IMR-90 (cell line): ENCODE results near the gene C7orf25. TPM values are rescaled to one million over a fixed set of nuclear protein-coding genes. Genes with fewer than 3 reads are reported as not detected.

Experiments
- ATAC-seq: fragments of 200-7000 bp; cut with Tn5 transposase; 2 replicates; pipeline ENCODE4 v1.9.1; 2020; ENCODE audit warnings: low read depth, mild to moderate bottlenecking, moderate library complexity
- BruUV-seq: library from RNA; stranded (reverse); fragments of 400-500 nt; replicated peaks from 2 replicates; lab custom pipeline; 2021; lab: Mats Ljungman, UMichigan
- CTCF ChIA-PET: fragments of 300-600 bp; formaldehyde crosslinking; extraction: SDS; loops from one replicate; lab custom pipeline; 2021; ENCODE audit warnings: antibody characterized with exemption; lab: Yijun Ruan, JAX
- POLR2A ChIA-PET: fragments of 300-600 bp; sonication (Branson Sonifier 250); formaldehyde crosslinking; loops from one replicate; lab custom pipeline; 2022; ENCODE audit warnings: antibody characterized with exemption; ENCODE audit not compliant: unreplicated experiment; lab: Charles Lee
- DNase-seq: peaks from one replicate; pipeline ENCODE4 v3.0.0; 2013
- H2AFZ ChIP-seq: replicated peaks from 2 replicates; pipeline ENCODE3; 2013; ENCODE audit warnings: low read length, mild to moderate bottlenecking; ENCODE audit not compliant: poor library complexity
- H2AK5ac ChIP-seq: 2 replicates; pipeline ENCODE4 v1.6.1; 2013; ENCODE audit warnings: low read depth, low read length, inconsistent platforms
- H2AK9ac ChIP-seq: replicated peaks from 2 replicates; pipeline ENCODE3; 2013; ENCODE audit warnings: mild to moderate bottlenecking, low read depth, low read length, moderate library complexity; ENCODE audit not compliant: poor library complexity
- H2BK120ac ChIP-seq: 2 replicates; pipeline ENCODE4 v1.6.1; 2013; ENCODE audit warnings: low read depth, low read length, inconsistent platforms
- H2BK15ac ChIP-seq: 3 replicates; pipeline ENCODE4 v1.6.1; 2013; ENCODE audit warnings: low read depth, low read length, inconsistent platforms
- H2BK20ac ChIP-seq: 2 replicates; pipeline ENCODE4 v1.6.1; 2013; ENCODE audit warnings: low read depth, mild to moderate bottlenecking, inconsistent platforms, low read length, moderate library complexity
- H2BK5ac ChIP-seq: 2 replicates; pipeline ENCODE4 v1.6.1; 2013; ENCODE audit warnings: mild to moderate bottlenecking, low read depth, low read length, inconsistent platforms; ENCODE audit not compliant: poor library complexity, severe bottlenecking
- H3K14ac ChIP-seq: replicated peaks from 2 replicates; pipeline ENCODE4 v1.6.1; 2013; ENCODE audit warnings: low read depth, low read length, inconsistent platforms
- H3K18ac ChIP-seq: 2 replicates; pipeline ENCODE4 v1.6.1; 2013; ENCODE audit warnings: low read depth, low read length, control low read depth
- H3K23ac ChIP-seq: 2 replicates; pipeline ENCODE4 v1.6.1; 2013; ENCODE audit warnings: low read depth, low read length, inconsistent platforms
- H3K27ac ChIP-seq: 2 replicates; pipeline ENCODE4 v1.5.1; 2013; ENCODE audit warnings: mild to moderate bottlenecking, control low read depth, low read length; ENCODE audit not compliant: insufficient read depth
- H3K27me3 ChIP-seq: 2 replicates; pipeline ENCODE4 v1.6.1; 2013; ENCODE audit warnings: low read length; ENCODE audit not compliant: control insufficient read depth, insufficient read depth
- H3K36me3 ChIP-seq: 2 replicates; pipeline ENCODE4 v1.6.1; 2013; ENCODE audit warnings: low read length, mixed read lengths; ENCODE audit not compliant: control insufficient read depth, insufficient read depth
- H3K4ac ChIP-seq: 2 replicates; pipeline ENCODE4 v1.6.1; 2013; ENCODE audit warnings: low read depth, low read length, inconsistent platforms
- H3K4me1 ChIP-seq: 2 replicates; pipeline ENCODE4 v1.6.1; 2013; ENCODE audit warnings: low read length, mixed read lengths; ENCODE audit not compliant: control insufficient read depth, insufficient read depth
- H3K4me2 ChIP-seq: 2 replicates; pipeline ENCODE4 v1.6.1; 2013; ENCODE audit warnings: low read depth, mild to moderate bottlenecking, control low read depth, low read length, moderate library complexity
- H3K4me3 ChIP-seq: 2 replicates; pipeline ENCODE4 v1.5.1; 2013; ENCODE audit warnings: low read depth, mild to moderate bottlenecking, control low read depth, low read length, moderate library complexity; ENCODE audit not compliant: insufficient read depth
- H3K56ac ChIP-seq: 2 replicates; pipeline ENCODE4 v1.6.1; 2013; ENCODE audit warnings: low read length, inconsistent platforms; ENCODE audit not compliant: insufficient read depth; ENCODE audit errors: extremely low read depth
- H3K79me1 ChIP-seq, 2 experiments: 2 replicates each; pipeline ENCODE4 v1.6.1; 2013; ENCODE audit warnings: low read length in 2 of 2, inconsistent platforms in 1 of 2, low read depth in 1 of 2
- H3K9ac ChIP-seq: 2 replicates; pipeline ENCODE4 v1.6.1; 2013; ENCODE audit warnings: low read depth, low read length, control low read depth
- H3K9me1 ChIP-seq: 2 replicates; pipeline ENCODE4 v1.6.1; 2013; ENCODE audit warnings: low read length, inconsistent platforms; ENCODE audit not compliant: insufficient read depth
- H3K9me3 ChIP-seq: 2 replicates; pipeline ENCODE4 v1.6.1; 2013; ENCODE audit warnings: low read length; ENCODE audit not compliant: control insufficient read depth, insufficient read depth
- H4K20me1 ChIP-seq: 2 replicates; pipeline ENCODE4 v1.6.1; 2013; ENCODE audit warnings: low read length, inconsistent platforms; ENCODE audit not compliant: insufficient read depth
- H4K5ac ChIP-seq: 2 replicates; pipeline ENCODE4 v1.6.1; 2013; ENCODE audit warnings: mild to moderate bottlenecking, low read depth, low read length, control low read depth
- H4K8ac ChIP-seq, 2 experiments: 2 replicates each; pipeline ENCODE4 v1.6.1; 2013; ENCODE audit warnings: low read depth in 2 of 2, low read length in 2 of 2, control low read depth in 1 of 2, inconsistent platforms in 1 of 2
- H4K91ac ChIP-seq: 2 replicates; pipeline ENCODE4 v1.6.1; 2013; ENCODE audit warnings: low read depth, low read length, inconsistent platforms; ENCODE audit not compliant: insufficient read depth
- BHLHE40 ChIP-seq: fragments of 150-350 bp; IDR thresholded peaks from 2 replicates; pipeline ENCODE4 v1.6.1; 2016; ENCODE audit warnings: mild to moderate bottlenecking, low read depth, low read length
- CEBPB ChIP-seq: IDR thresholded peaks from 2 replicates; pipeline ENCODE4 v1.6.1; 2012; ENCODE audit warnings: low read depth, low read length, improper control_type of control experiment
- CHD1 ChIP-seq: IDR thresholded peaks from 2 replicates; pipeline ENCODE4 v1.6.1; 2012; ENCODE audit warnings: low read depth, low read length, improper control_type of control experiment
- FOS ChIP-seq: fragments of 150-350 bp; IDR thresholded peaks from 2 replicates; pipeline ENCODE4 v1.6.1; 2016; ENCODE audit warnings: low read depth, low read length
- MAFK ChIP-seq: IDR thresholded peaks from 2 replicates; pipeline ENCODE4 v1.6.1; 2012; ENCODE audit warnings: low read depth, low read length, improper control_type of control experiment
- MAZ ChIP-seq: IDR thresholded peaks from 2 replicates; pipeline ENCODE4 v1.6.1; 2012; ENCODE audit warnings: low read depth, mild to moderate bottlenecking, low read length, improper control_type of control experiment, moderate library complexity, borderline replicate concordance
- MXI1 ChIP-seq: IDR thresholded peaks from 2 replicates; pipeline ENCODE4 v1.6.1; 2012; ENCODE audit warnings: low read depth, mild to moderate bottlenecking, low read length, moderate library complexity, borderline replicate concordance
- NFE2L2 ChIP-seq: fragments of 150-350 bp; IDR thresholded peaks from 2 replicates; pipeline ENCODE4 v1.6.1; 2016; ENCODE audit warnings: low read depth, mild to moderate bottlenecking, low read length
- POLR2A ChIP-seq: IDR thresholded peaks from 2 replicates; pipeline ENCODE4 v1.6.1; 2012; ENCODE audit warnings: mild to moderate bottlenecking, low read depth, low read length
- RAD21 ChIP-seq: IDR thresholded peaks from 2 replicates; pipeline ENCODE4 v1.6.1; 2012; ENCODE audit warnings: low read length, improper control_type of control experiment
- RCOR1 ChIP-seq: IDR thresholded peaks from 2 replicates; pipeline ENCODE4 v1.6.1; 2012; ENCODE audit warnings: mild to moderate bottlenecking, low read length, improper control_type of control experiment; ENCODE audit not compliant: insufficient replicate concordance
- RFX5 ChIP-seq: IDR thresholded peaks from 2 replicates; pipeline ENCODE4 v1.8.0; 2012; ENCODE audit warnings: low read depth, mild to moderate bottlenecking, low read length, moderate library complexity
- SMC3 ChIP-seq: fragments of 150-350 bp; IDR thresholded peaks from 2 replicates; pipeline ENCODE4 v1.6.1; 2016; ENCODE audit warnings: low read depth, mild to moderate bottlenecking, antibody characterized with exemption, low read length, moderate library complexity
- WGBS, 2 experiments: methylation state at CpG; one replicate each; pipeline versions ENCODE4 v1.1.5 to v1.1.7; 2013; ENCODE audit warnings: missing lambda C conversion rate in 2 of 2; ENCODE audit not compliant: insufficient read length in 1 of 2; ENCODE audit errors: extremely low coverage in 2 of 2; 5-methylcytosine and 5-hydroxymethylcytosine counted together
- dilution Hi-C: fragments of 300-500 bp; cut with HindIII; formaldehyde crosslinking; loops from one replicate; pipeline ENCODE4 v1.14.3; 2018; ENCODE audit warnings: low sequenced_read_pairs; ENCODE audit not compliant: unreplicated experiment
- in situ Hi-C: fragments of 300-500 bp; cut with MboI; formaldehyde crosslinking; loops from 3 replicates; pipeline ENCODE4 v1.14.3; 2019; ENCODE audit warnings: low sequenced_read_pairs, inconsistent platforms, mixed read lengths
- intact Hi-C: fragments of 100-400 bp; cut with micrococcal nuclease; formaldehyde crosslinking; loops from 2 replicates; pipeline ENCODE4 v1.10.0; 2022
- polyA plus RNA-seq, 3 experiments: library from polyadenylated mRNA; depleted of rRNA; stranded (reverse); fragments of >200 nt; gene quantifications; 2 replicates each; pipeline ENCODE4 v1.2.3, GENCODE V29; 2012; ENCODE audit warnings: low replicate concordance in 1 of 3
- total RNA-seq: library from RNA; depleted of rRNA; stranded (reverse); fragments of >200 nt; gene quantifications from 2 replicates; pipeline ENCODE4 v1.2.3, GENCODE V29; 2012
- TF ChIP-seq, protein P1 (sequence below): fragments of 150-350 bp; IDR thresholded peaks from 2 replicates; pipeline ENCODE4 v1.6.1; 2016; ENCODE audit warnings: low read depth, mild to moderate bottlenecking, low read length, moderate library complexity, borderline replicate concordance
- TF ChIP-seq, protein P2 (sequence below): conservative IDR thresholded peaks from 2 replicates; pipeline ENCODE4 v1.5.1; 2012; ENCODE audit warnings: mild to moderate bottlenecking, low read depth, low read length, improper control_type of control experiment
- TF ChIP-seq, protein P3 (sequence below): fragments of 150-350 bp; IDR thresholded peaks from 2 replicates; pipeline ENCODE4 v1.6.1; 2017; ENCODE audit warnings: mild to moderate bottlenecking, antibody characterized with exemption, low read length, low read depth

The C7orf25 gene
- total and polyA plus RNA-seq, 2 of the 4 experiments (the other 2 are of a cell fraction) = 4.5 to 6.1 TPM

DNA sequence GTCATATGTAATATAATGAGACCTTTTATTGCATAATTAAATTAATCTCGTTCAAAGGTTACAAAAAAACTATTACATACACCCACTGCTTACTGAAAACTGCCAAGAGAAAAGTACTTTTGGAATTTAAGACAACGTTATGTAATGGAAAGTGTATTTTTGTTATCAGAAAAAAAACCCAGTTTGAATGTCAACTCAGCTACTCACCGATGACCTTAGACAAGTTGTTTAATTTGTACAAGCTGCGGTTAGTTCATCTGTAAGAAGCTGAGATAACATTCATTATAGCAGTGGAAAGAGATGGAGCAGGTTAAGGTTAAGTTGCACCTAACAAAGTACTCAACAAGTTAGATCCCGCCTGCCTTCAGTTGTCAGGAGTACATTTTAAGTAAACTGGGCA is 19.0 kb upstream of the C7orf25 start:
- H3K4ac ChIP-seq = no peak overlapping the region
- H2AFZ ChIP-seq = no peak overlapping the region
- H3K9me1 ChIP-seq = peaks cover 4% of the 10 kb centered on the region; the same call in 1 of the 2 replicates
- DNase-seq (peak; percentile 29), ATAC-seq (no peak)
- H3K9me3 ChIP-seq = no peaks in the 10 kb centered on the region
- H3K27me3 ChIP-seq = no peaks in the 10 kb centered on the region
- no peak overlapping the region for H4K5ac ChIP-seq
- peak overlapping the region; percentile 69 for H3K4me3 ChIP-seq
- no TSS peak for BruUV-seq
- no peak overlapping the region for H4K91ac ChIP-seq
- in situ Hi-C loops = loop anchor here (25.0 kb wide), 1 partner anchor 906 kb away; no protein-coding TSS in a partner anchor
- no peak overlapping the region for H2BK20ac ChIP-seq
- H2AK5ac ChIP-seq = no peak overlapping the region
- H3K36me3 ChIP-seq = peaks cover 8% of the 10 kb centered on the region
- peak overlapping the region; percentile 99 for H3K4me2 ChIP-seq
- peaks cover 35% of the 10 kb centered on the region for H4K20me1 ChIP-seq
- H3K9ac ChIP-seq = peak overlapping the region; percentile 94; the same call in 1 of the 2 replicates
- WGBS, 2 experiments = no CpG with 5 or more reads among the region's 5 CpGs
- no peak overlapping the region for H2BK120ac ChIP-seq
- no peak overlapping the region for H3K27ac ChIP-seq
- H3K18ac ChIP-seq = no peak overlapping the region
- H2BK15ac ChIP-seq = no peak overlapping the region
- H3K23ac ChIP-seq = peak overlapping the region; percentile 11
- H3K4me1 ChIP-seq = peaks cover 4% of the 10 kb centered on the region
- TF ChIP-seq RFX5 (no peak), BHLHE40 (no peak), CEBPB (no peak), POLR2A (no peak), RAD21 (no peak), CHD1 (no peak), SMC3 (no peak), NFE2L2 (no peak), MAZ (no peak), MAFK (no peak), MXI1 (no peak), RCOR1 (no peak), FOS (no peak)
- TF ChIP-seq, protein P1, sequence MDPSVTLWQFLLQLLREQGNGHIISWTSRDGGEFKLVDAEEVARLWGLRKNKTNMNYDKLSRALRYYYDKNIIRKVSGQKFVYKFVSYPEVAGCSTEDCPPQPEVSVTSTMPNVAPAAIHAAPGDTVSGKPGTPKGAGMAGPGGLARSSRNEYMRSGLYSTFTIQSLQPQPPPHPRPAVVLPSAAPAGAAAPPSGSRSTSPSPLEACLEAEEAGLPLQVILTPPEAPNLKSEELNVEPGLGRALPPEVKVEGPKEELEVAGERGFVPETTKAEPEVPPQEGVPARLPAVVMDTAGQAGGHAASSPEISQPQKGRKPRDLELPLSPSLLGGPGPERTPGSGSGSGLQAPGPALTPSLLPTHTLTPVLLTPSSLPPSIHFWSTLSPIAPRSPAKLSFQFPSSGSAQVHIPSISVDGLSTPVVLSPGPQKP = no peak
- TF ChIP-seq, protein P2, sequence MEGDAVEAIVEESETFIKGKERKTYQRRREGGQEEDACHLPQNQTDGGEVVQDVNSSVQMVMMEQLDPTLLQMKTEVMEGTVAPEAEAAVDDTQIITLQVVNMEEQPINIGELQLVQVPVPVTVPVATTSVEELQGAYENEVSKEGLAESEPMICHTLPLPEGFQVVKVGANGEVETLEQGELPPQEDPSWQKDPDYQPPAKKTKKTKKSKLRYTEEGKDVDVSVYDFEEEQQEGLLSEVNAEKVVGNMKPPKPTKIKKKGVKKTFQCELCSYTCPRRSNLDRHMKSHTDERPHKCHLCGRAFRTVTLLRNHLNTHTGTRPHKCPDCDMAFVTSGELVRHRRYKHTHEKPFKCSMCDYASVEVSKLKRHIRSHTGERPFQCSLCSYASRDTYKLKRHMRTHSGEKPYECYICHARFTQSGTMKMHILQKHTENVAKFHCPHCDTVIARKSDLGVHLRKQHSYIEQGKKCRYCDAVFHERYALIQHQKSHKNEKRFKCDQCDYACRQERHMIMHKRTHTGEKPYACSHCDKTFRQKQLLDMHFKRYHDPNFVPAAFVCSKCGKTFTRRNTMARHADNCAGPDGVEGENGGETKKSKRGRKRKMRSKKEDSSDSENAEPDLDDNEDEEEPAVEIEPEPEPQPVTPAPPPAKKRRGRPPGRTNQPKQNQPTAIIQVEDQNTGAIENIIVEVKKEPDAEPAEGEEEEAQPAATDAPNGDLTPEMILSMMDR = no peak
- TF ChIP-seq, protein P3, sequence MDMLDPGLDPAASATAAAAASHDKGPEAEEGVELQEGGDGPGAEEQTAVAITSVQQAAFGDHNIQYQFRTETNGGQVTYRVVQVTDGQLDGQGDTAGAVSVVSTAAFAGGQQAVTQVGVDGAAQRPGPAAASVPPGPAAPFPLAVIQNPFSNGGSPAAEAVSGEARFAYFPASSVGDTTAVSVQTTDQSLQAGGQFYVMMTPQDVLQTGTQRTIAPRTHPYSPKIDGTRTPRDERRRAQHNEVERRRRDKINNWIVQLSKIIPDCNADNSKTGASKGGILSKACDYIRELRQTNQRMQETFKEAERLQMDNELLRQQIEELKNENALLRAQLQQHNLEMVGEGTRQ = no peak
- H4K8ac ChIP-seq = no peak overlapping the region
- POLR2A ChIA-PET = interaction anchor here (0.6 kb wide), 1 partner anchor 114 kb away, joined by 3 read pairs; no protein-coding TSS in a partner anchor
- peaks cover 13 to 64% of the 10 kb centered on the region in 2 experiments for H3K79me1 ChIP-seq
- H2AK9ac ChIP-seq = no peak overlapping the region
- H3K56ac ChIP-seq = no peak overlapping the region
- no peak overlapping the region for H3K14ac ChIP-seq
- CTCF ChIA-PET = interaction anchor here (2.1 kb wide), 1 partner anchor 10 kb away, joined by 8 read pairs; no protein-coding TSS in a partner anchor
- intact Hi-C loops = loop anchor here (5.0 to 10.0 kb wide), 2 partner anchors 654 to 771 kb away; partner anchors contain the start of gene STK17A
- no peak overlapping the region for H2BK5ac ChIP-seq
- dilution Hi-C loops = loop anchor here (25.0 kb wide), 1 partner anchor 306 kb away; no protein-coding TSS in a partner anchor
